Inferior parietal cortex (tissue), 1 donor: ENCODE measurements around the gene CDHR3.
"Not testable (repeated sequence)": the region's sequence is repeated elsewhere in the genome, so short reads cannot be mapped to it uniquely, and the experiment has no call there.

Experiments used
- DNase-seq: peaks from one replicate; pipeline ENCODE4 v3.0.0-alpha.2; 2016; ENCODE audit errors: extremely low spot score

Gene CDHR3

GRCh38 chr7:105996860-105997737, 34.0 kb downstream of the CDHR3 start:
- no peak for DNase-seq

GRCh38 chr7:105999256-105999655, 36.2 kb downstream of the CDHR3 start:
- DNase-seq = no peak

GRCh38 chr7:106001196-106001595, 38.1 kb downstream of the CDHR3 start:
- no peak for DNase-seq

GRCh38 chr7:106001886-106002285, 38.8 kb downstream of the CDHR3 start:
- DNase-seq = no peak

GRCh38 chr7:106003525-106004064, 40.5 kb downstream of the CDHR3 start:
- no peak for DNase-seq

- DNase-seq = no peak
Observed at GRCh38 chr7:106006906-106007305, 43.8 kb downstream of the CDHR3 start.

GRCh38 chr7:106007796-106008195, 44.7 kb downstream of the CDHR3 start:
- DNase-seq = not testable (repeated sequence)

- DNase-seq = peak; percentile 70
Observed at GRCh38 chr7:106009503-106010226, 46.6 kb downstream of the CDHR3 start.

- no peak for DNase-seq
Observed at GRCh38 chr7:106010331-106010730, 47.3 kb downstream of the CDHR3 start.

GRCh38 chr7:106010866-106011265, 47.8 kb downstream of the CDHR3 start:
- DNase-seq = no peak

- no peak for DNase-seq
Observed at GRCh38 chr7:106012184-106012583, 49.1 kb downstream of the CDHR3 start.

- no peak for DNase-seq
Observed at GRCh38 chr7:106012935-106013439, 49.9 kb downstream of the CDHR3 start.

- DNase-seq = no peak
Observed at GRCh38 chr7:106015381-106016218, 52.5 kb downstream of the CDHR3 start.

GRCh38 chr7:106016331-106016730, 53.3 kb downstream of the CDHR3 start:
- no peak for DNase-seq

GRCh38 chr7:106017657-106018056, 54.6 kb downstream of the CDHR3 start:
- no peak for DNase-seq

GRCh38 chr7:106018566-106019469, 55.8 kb downstream of the CDHR3 start:
- no peak for DNase-seq

- no peak for DNase-seq
Observed at GRCh38 chr7:106019470-106019820, 56.4 kb downstream of the CDHR3 start.

GRCh38 chr7:106021151-106022067, 58.3 kb downstream of the CDHR3 start:
- DNase-seq = no peak

- DNase-seq = no peak
Observed at GRCh38 chr7:106022193-106022821, 59.2 kb downstream of the CDHR3 start.
